ENCODE measurements around the gene GPX5.
A peak's percentile ranks its signal among the peaks of the same experiment; 100 is the strongest.
"Not testable (repeated sequence)": the region's sequence is repeated elsewhere in the genome, so short reads cannot be mapped to it uniquely, and the experiment has no call there.

Gene GPX5

DNA sequence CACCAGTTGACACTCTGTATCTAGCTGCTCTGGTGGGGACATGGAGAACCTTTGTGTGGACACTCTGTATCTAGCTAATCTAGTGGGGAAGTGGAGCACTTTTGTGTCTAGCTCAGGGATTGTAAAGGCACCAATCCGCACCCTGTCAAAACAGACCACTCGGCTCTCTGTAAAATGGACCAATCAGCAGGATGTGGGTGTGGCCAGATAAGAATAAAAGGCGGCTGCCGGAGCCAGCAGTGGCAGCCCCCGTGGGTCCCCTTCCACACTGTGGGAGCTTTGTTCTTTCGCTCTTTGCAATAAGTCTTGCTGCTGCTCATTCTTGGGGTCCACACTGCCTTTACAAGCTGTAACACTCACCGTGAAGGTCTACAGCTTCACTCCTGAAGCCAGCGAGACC, 13.3 kb upstream of the GPX5 start:
- DNase-seq (ENCODE audit: low read depth) = not testable (repeated sequence)

- DNase-seq (ENCODE audit: low read depth) = no peak
These were observed 10.0 kb upstream of the GPX5 start, which contains the start of gene GPX6 for GRCh38 chr6:28515676-28516075. Gene GPX6, minus strand, starts transcription at chr6:28515793. Its CDS starts 50 bp downstream, at chr6:28515743.

GRCh38 chr6:28517964-28518363, 7.7 kb upstream of the GPX5 start:
- DNase-seq (ENCODE audit: low read depth) = no peak

DNA sequence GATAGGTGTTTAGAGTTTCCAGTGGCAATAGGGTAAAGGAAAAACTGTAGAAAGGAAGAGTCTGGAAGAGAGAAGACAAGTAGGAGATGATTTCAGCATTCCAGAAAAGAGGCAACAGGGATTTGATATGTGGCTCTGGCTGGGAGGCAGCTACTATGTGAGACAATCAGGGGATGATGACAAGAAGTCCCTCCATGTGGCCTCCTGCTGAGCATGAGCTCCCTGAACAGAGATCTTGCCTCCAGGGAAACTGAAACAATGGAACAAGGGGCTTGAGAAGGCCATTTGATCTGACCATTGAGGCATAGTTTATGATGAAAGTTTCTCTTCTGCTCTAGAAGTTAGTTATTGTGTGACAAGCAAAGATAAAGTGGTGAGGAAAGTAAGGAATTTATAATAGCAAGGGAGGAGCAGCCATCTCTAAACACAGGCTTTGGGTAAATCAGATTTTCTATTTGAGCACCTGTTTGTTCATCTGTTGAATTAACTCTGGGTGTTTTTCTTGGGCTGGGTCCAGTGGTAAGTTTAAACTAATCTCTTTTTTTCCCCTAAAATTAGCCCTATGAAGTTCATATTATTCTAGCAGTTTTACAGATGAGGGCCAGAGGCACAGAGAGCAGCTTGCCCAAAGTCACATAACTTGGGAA, 3.0 kb upstream of the GPX5 start:
- no peak for DNase-seq (ENCODE audit: low read depth)

DNA sequence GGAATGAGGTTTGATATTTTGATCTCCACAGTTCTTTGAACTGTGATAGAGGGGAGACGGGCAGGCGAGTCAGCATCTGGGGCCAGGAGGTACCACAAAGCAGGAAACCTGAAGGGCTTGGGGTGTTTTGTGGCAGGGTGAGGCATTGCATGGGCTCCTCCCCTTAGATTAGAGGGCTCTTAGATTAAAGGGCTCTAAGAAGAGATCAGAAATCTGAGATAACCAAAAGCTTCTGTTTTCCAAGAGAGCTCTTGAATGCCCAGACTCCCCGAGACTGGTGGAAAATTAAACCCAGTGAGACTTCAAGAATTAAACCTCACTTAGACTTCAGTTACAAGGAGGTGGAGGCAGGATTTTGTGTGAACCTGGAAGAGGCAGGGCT, 2.4 kb upstream of the GPX5 start:
- DNase-seq (ENCODE audit: low read depth) = no peak

GRCh38 chr6:28530777-28531176, 5.1 kb downstream of the GPX5 start:
- no peak for DNase-seq (ENCODE audit: low read depth)

- no peak for DNase-seq (ENCODE audit: low read depth)
These were observed 5.9 kb downstream of the GPX5 start for GRCh38 chr6:28531479-28532128.

DNA sequence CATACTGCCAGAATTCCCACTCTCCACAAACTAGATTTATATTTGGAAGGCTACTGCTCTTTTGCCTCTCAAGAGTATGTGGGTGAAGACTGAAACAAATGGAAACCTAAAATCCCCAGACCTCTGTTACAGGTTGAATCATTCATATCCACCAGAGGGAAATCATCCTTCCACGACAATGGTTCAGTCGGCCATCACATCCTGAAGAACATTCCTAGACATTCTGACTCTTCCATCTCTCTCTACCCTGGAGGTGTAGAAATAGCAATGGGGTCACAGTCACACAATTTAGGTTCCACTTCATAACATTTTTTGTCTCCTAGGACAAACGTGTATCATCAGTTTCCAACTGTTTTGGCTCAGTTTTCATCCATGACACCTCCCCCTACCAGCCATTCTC, 8.6 kb downstream of the GPX5 start:
- no peak for DNase-seq (ENCODE audit: low read depth)

- DNase-seq (ENCODE audit: low read depth) = no peak
These were observed 9.2 kb downstream of the GPX5 start for GRCh38 chr6:28534875-28535274.

GRCh38 chr6:28537065-28537464, 11.4 kb downstream of the GPX5 start:
- no peak for DNase-seq (ENCODE audit: low read depth)

DNA sequence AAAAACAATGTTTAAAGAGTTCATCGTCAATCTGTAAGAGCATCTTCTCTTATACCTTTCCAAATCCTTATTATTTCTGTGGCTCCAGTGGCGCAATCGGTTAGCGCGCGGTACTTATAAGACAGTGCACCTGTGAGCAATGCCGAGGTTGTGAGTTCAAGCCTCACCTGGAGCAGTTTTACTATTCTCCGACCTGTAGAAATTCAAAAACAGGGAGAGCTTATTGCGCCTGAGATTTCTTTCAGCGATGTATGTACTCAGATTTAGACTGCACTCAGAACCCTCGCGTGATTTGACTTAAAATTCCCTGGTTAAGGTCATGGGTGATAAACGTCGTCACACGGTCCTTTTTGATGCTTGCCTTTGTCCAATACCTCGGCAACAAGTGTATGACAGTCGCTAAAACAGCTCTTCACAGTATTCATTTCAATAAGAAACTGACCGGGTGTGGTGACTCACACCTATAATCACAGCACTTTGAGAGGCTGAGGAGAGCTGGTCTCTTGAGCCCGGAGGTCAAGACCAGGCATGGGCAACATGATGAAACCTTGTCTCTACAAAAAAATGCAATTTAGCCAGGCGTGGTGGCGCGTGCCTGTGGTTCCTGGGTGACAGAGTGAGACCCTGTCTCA, 11.9 kb downstream of the GPX5 start:
- DNase-seq (ENCODE audit: low read depth) = no peak

GRCh38 chr6:28541996-28542395, 16.3 kb downstream of the GPX5 start:
- no peak for DNase-seq (ENCODE audit: low read depth)

DNA sequence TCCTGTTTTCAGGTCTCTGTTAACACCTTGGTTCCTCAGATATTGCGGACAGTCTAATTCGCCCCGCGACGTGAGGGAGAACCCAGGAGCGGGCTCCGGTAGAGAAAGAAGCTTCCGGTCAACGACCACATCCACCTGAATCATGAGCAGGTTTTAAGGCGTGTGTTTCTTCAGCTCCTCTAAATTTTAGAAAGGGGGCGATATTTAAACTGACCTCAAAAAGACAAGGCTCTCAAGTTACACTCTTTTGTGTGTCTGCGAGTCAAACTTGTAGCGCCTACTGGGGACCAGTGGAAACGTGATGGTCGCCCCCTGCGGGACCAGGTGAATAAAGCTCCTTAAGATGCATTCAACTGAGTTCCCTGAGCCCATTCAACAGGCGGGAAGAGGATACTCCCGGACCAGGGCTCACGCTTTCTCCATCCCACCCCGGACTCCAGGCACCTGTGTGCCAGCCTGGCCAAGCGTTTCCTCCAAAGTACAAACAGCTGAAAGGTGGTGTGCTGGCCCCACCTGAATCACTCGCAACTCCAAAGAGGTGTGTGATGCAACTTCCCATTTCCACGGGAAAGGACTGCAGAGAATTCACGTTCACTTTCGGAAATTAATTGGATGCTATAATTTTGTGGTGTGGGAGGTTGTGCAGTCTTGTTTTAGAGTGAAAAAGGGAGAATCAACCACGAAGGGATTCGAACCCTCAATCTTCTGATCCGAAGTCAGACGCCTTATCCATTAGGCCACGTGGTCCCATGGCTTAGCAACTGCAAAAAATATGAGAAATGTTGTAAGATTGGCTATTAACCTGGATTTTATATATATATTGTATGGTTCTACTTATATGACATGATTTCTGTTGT, 17.0 kb downstream of the GPX5 start:
- peak; percentile 21 for DNase-seq (ENCODE audit: low read depth)

GRCh38 chr6:28543651-28544610, 18.2 kb downstream of the GPX5 start:
- DNase-seq (ENCODE audit: low read depth) = no peak

DNA sequence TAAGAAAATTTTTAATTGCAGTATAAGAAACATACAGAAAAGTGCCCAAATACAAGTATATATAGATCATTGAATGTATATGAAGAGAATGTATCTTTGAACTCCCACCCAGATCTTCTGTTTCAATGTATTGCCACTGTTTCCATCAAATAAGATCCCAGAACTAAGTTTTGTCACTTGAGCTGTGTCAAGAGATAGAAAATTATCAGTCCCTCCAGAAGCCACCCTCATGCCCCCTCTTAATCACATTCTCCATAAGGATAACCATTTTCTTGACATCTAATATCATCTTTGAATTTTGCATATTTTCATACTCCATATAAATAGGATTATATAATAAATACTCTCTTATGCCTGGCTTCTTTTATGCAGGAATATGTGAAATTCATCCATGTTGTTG, 20.3 kb downstream of the GPX5 start:
- DNase-seq (ENCODE audit: low read depth) = no peak

DNA sequence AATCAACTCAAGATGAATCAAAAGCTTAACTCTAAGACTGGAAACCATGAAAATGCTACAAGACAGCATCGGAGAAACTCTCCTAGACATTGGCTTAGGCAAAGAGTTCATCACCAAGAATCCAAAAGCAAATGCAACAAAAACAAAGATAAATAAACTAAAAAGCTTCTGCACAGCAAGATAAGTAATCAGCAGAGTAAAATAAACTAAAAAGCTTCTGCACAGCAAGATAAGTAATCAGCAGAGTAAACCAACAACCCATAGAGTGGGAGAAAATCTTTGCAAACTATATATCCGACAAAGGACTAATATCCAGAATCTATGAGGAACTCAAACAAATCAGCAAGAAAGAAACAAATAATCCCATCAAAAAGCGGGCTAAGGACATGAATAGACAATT, 21.3 kb downstream of the GPX5 start:
- not testable (repeated sequence) for DNase-seq (ENCODE audit: low read depth)

DNA sequence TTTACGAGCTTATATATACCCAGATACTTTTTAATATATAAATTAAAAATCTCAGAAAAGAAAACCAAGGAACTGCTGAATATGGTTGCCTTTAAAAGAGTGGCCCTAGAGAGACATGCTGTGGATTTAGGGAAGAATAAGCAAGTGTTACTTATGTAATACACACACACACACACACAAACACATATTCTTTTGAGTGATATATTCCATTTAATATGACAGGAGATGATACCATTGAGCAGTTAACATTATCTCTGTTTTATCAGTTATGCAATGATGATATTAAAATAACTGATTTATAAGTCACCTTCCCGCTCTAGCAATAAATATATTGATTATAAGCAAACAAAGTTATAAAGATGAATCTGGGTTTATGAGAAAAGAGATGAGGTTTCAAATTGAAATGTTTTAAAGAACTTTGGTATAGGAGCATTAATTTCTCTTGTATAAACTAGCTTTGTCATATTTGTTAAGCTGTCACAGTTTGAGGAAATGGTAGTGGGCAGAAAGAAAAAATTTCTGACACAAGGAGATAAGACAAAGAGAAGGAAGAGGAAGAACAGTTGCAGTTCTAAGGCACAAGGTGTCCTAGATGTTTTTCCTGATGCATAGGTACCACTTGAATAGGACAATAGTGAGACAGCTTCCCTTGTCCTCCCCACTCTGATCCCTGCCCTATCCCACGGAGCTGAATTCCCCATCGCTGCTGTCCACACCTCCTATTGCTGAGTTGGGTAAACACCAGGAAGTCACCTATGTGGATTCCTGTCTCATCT, 26.4 kb downstream of the GPX5 start:
- no peak for DNase-seq (ENCODE audit: low read depth)

DNA sequence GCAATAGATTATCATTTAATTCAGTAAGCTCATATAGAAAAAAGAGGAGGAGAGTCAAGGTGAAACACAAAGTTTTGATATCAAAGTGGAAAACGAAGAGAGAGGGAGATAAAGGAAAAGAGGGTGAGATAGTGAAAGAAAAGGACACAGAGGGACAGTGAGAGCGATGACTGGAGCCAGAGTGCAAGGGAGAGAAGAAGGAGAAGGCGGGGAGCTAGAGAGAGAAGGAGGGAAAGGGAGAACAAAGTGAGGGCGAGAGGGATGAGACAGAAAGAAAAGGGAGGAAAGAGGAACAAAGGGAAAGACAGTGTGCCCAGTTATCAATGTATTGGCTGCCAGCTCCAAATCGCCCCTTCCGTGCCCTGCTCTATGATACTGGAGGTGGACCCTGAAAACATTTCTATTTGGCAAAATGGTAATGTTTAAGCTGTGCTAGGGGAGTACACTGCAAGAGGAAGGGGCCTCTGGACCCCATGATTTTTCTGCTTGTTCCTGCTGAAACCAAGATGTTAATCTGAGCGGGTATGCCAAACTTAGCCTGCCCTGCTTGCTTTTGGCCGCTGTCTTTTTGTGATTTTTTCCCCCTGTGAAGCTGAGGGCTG, 27.8 kb downstream of the GPX5 start:
- DNase-seq (ENCODE audit: low read depth) = no peak

GRCh38 chr6:28553986-28554881, 28.6 kb downstream of the GPX5 start:
- DNase-seq (ENCODE audit: low read depth) = no peak

Measured in stromal cell of bone marrow (primary cell).